Brain microvascular endothelial cell (primary cell): Measurements from ENCODE around the gene PDZD8.
"Not testable (repeated sequence)": the region's sequence is repeated elsewhere in the genome, so short reads cannot be mapped to it uniquely, and the experiment has no call there.

ENCODE experiments used
- DNase-seq: peaks from one replicate; pipeline ENCODE4 v3.0.0-alpha.2; 2020
- H3K27ac ChIP-seq: fragments of 250-450 bp; sonication (Bioruptor Pico); 2 replicates; pipeline ENCODE4 v1.5.1; 2020; ENCODE audit warnings: mild to moderate bottlenecking, moderate library complexity
- H3K27me3 ChIP-seq: fragments of 250-450 bp; sonication (Bioruptor Pico); replicated peaks from 2 replicates; pipeline ENCODE4 v1.5.1; 2020; ENCODE audit warnings: mild to moderate bottlenecking
- H3K36me3 ChIP-seq: fragments of 250-450 bp; sonication (Bioruptor Pico); replicated peaks from 2 replicates; pipeline ENCODE4 v1.5.1; 2020; ENCODE audit warnings: mild to moderate bottlenecking
- H3K4me3 ChIP-seq: 2 replicates; pipeline ENCODE4 v1.5.1; 2011; ENCODE audit warnings: low read depth, mild to moderate bottlenecking, control low read depth, low read length, moderate library complexity
- in situ Hi-C: cut with HindIII; loops from 2 replicates; pipeline ENCODE4 v1.10.0; 2017; ENCODE audit warnings: low sequenced_read_pairs, low pct_ligation_motif_present
- TF ChIP-seq, protein P1 (sequence below): IDR thresholded peaks from 2 replicates; pipeline ENCODE4 v1.5.1; 2011; ENCODE audit warnings: low read depth, mild to moderate bottlenecking, moderate library complexity, low read length, control low read depth, inconsistent platforms; ENCODE audit errors: missing control alignments

PDZD8 gene

DNA sequence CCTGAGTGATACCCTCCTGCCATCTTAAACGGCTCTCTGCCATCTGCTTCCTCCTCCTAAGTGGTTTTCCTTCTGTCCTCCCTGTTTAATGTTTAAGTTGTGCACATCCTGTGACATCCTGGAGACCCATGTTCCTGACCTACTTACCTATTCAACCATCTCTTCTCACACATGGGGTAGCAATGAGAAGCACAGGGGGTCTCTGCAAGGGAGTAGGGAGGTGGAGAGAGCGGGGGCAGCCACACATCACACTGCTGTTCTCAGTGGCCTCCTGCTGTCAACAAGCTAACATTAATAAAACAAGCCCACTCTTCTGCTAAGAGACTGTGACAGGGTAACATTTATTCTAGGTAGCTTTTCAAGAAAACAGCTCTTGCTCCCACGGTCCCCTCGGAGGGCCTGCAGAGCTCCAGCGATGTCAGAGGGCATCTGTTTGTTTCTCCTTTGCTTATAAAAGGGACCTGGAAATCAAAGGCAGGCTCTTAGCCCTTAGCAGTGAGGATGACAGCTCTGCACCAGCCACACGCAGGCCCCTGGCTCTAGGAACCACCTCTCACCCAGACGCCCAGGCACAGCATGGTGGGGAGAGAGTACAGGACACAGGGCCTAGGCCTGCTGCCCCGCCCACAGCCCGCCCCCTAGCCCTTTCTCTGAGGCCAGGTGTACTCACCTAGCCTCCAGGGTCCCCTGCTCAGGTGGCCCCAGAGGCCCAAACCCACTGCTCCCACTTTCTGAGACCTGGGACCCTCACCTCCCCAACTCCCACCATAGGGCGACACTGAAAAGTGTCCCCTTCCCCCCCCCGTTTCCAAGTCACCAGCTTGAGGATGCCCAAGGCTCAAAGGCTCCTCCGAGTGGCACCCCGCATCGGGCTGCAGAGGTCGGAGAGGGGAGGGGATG is 135.3 kb downstream of the PDZD8 start:
- H3K27me3 ChIP-seq = peaks cover 28% of the 10 kb centered on the region

DNA sequence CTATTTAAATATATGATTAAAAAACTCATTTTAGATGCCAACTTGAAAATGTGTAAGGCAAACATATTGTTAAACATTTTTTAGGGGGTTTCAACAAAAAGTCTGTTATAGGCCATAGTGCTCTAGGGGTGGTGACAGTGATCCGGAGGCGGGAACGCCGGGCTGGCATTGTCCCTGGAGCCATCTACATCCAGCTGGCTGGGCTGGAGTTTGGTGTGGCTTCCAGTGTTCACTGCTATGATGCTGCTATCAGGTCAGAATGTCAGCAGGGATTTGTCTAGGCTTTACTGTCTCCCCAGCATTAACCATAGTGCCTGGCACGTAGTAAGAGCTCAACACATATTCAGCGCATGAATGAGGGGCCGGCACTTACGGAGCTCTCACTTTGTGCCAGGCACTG is 136.2 kb downstream of the PDZD8 start:
- in situ Hi-C loops = no loop called here
- TF ChIP-seq, protein P1, sequence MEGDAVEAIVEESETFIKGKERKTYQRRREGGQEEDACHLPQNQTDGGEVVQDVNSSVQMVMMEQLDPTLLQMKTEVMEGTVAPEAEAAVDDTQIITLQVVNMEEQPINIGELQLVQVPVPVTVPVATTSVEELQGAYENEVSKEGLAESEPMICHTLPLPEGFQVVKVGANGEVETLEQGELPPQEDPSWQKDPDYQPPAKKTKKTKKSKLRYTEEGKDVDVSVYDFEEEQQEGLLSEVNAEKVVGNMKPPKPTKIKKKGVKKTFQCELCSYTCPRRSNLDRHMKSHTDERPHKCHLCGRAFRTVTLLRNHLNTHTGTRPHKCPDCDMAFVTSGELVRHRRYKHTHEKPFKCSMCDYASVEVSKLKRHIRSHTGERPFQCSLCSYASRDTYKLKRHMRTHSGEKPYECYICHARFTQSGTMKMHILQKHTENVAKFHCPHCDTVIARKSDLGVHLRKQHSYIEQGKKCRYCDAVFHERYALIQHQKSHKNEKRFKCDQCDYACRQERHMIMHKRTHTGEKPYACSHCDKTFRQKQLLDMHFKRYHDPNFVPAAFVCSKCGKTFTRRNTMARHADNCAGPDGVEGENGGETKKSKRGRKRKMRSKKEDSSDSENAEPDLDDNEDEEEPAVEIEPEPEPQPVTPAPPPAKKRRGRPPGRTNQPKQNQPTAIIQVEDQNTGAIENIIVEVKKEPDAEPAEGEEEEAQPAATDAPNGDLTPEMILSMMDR = no peak
- Histone ChIP-seq H3K36me3 (no peaks in the 10 kb centered on the region), H3K27ac (no peak overlapping the region), H3K4me3 (no peak overlapping the region), H3K27me3 (peaks cover 28% of the 10 kb centered on the region)
- DNase-seq = no peak

More for the DNA sequence above, 135.3 kb downstream of the PDZD8 start:
- in situ Hi-C loops = no loop called here
- Histone ChIP-seq H3K36me3 (no peaks in the 10 kb centered on the region), H3K27ac (no peak overlapping the region), H3K4me3 (no peak overlapping the region)
- DNase-seq = no peak
- TF ChIP-seq, protein P1 = no peak

DNA sequence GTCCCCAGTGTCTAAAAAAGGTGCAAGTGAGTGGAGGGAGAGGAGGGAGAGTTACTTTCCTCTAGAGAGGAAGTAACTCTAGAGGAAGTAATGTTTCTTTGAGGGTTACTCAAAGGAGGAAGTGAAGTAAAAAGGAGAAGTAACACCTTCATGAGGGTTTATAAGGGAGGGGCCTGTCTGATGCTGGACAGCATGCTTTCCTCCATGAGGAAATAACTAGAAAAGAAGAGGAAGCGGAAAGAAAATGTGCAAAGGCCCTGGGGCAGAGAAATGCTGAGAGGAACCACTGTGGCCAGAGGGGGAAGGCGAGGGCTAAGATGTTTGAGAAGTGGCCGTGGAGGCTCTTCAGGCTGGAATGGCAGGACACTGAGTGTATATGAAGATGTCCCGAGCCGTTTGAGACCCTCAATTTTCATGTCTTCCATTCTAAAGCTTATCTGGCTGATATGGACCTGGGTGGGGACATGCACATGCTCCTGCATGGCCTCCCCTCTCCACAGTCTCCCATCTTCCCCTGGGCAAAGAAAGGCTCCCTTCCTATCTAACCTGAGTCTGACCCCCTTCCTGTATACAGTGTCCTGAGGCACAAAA is 137.7 kb downstream of the PDZD8 start:
- Histone ChIP-seq H3K4me3 (no peak overlapping the region), H3K27me3 (peaks cover 28% of the 10 kb centered on the region), H3K27ac (no peak overlapping the region), H3K36me3 (no peaks in the 10 kb centered on the region)
- in situ Hi-C loops = no loop called here
- TF ChIP-seq, protein P1 = no peak
- no peak for DNase-seq

DNA sequence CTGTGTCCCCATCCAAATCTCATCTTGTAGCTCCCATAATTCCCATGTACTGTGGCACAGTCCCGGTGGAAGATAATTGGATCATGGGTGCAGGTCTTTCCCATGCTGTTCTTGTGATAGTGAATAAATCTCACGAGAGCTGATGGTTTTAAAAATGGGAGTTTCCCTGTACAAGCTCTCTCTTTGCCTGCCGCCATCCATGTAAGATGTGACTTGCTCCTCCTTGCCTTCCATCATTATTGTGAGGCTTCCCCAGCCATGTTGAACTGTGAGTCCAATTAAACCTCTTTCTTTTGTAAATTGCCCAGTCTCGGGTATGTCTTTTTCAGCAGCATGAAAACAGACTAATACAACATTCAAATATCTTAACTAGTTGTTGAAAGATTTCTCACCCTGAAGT is 145.1 kb downstream of the PDZD8 start:
- in situ Hi-C loops, H3K4me3 ChIP-seq, DNase-seq, H3K27me3 ChIP-seq, H3K27ac ChIP-seq, H3K36me3 ChIP-seq: not testable (repeated sequence)

DNA sequence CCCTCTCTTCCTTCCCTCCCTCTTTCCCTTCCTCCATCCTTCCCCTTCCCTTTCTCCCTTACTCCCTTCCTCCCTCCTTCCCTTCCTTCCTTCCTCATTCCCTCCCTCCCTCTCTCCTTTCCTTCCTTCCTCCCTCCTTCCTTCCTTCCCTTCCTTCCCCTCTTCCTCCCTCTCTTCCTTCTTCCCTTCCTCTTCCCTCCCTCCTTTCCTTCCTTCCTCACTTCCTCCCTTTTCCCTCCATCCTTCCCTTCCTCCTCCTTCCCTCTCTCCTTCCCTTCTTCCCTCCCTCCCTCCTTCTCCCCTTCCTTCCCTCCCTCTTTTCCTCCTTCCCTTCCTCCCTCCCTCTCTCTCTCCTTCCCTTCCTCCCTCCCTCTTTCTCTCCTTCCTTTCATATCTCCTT is 147.0 kb downstream of the PDZD8 start:
- TF ChIP-seq, protein P1 = no peak
- H3K27ac ChIP-seq = no peak overlapping the region
- in situ Hi-C loops = no loop called here
- H3K4me3 ChIP-seq = no peak overlapping the region
- DNase-seq = no peak
- no peaks in the 10 kb centered on the region for H3K36me3 ChIP-seq
- no peaks in the 10 kb centered on the region for H3K27me3 ChIP-seq
